Gastroesophageal sphincter (tissue), 3 donors: ENCODE results near the gene NKD2.

Experiments used
- CTCF ChIP-seq, 4 experiments: fragments of 200-600 bp in 2 of 4; fragments of 450-650 bp in 2 of 4; sonication (generic) in 1 of 4; IDR thresholded peaks; one replicate each; pipeline ENCODE4 v1.5.1; 2017 to 2019; ENCODE audit warnings: antibody characterized with exemption in 4 of 4, mild to moderate bottlenecking in 2 of 4, moderate library complexity in 2 of 4
- EP300 ChIP-seq: sonication (generic); formaldehyde crosslinking; IDR thresholded peaks from one replicate; pipeline ENCODE4 v1.6.1; 2017; ENCODE audit warnings: antibody characterized with exemption, mild to moderate bottlenecking
- POLR2AphosphoS5 ChIP-seq: sonication (generic); formaldehyde crosslinking; IDR thresholded peaks from one replicate; pipeline ENCODE4 v1.6.1; 2017; ENCODE audit warnings: antibody characterized with exemption

- no peak for TF ChIP-seq EP300
- no peak for TF ChIP-seq CTCF (IDR thresholded peaks at IDR 0.05)
- no peak for TF ChIP-seq POLR2AphosphoS5
Measured at GRCh38 chr5:1048162-1048721, 39.6 kb downstream of the NKD2 start.
